Islet precursor cell (in vitro differentiated cells): ENCODE results near the gene ING3.

Source experiments
- DNase-seq: peaks from one replicate; pipeline ENCODE4 v3.0.0-alpha.2; 2018

The ING3 gene, protein sequence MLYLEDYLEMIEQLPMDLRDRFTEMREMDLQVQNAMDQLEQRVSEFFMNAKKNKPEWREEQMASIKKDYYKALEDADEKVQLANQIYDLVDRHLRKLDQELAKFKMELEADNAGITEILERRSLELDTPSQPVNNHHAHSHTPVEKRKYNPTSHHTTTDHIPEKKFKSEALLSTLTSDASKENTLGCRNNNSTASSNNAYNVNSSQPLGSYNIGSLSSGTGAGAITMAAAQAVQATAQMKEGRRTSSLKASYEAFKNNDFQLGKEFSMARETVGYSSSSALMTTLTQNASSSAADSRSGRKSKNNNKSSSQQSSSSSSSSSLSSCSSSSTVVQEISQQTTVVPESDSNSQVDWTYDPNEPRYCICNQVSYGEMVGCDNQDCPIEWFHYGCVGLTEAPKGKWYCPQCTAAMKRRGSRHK

DNA sequence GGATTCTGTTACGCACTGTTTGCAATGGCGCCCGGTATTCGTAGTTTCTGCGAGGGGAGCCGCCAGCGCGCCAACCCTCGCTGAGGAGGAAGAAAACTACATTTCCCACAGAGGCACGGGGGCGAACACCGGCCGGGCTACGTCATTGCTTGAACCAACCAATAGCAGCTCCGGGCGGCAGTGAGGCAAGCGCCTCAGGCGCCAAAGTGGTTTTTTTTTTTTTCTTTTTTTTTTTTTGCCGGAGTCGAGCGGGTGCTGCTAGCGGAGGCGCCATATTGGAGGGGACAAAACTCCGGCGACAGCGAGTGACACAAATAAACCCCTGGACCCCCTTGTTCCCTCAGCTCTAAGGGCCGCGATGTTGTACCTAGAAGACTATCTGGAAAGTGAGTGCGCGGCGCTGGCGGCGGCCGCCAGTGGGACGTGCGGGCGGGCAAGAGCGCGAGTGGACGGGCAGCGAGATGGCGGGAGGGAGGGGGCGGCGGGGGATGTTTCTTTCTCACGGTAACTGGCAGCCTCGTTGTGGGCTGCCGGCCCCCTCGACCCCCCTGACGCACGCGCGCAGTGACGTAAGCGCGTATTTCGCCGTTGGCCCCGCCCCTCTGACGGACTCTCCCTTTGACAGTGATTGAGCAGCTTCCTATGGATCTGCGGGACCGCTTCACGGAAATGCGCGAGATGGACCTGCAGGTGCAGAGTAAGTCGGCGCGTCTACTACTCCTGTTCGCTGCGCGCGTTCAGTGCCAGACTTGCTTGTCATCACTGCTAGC is at the start of gene ING3:
Gene ING3 (plus strand): TSS at position 239 of the 770 bp plus-strand sequence. CDS start 120 bp downstream, at position 359.
- DNase-seq = peak; percentile 99

DNA sequence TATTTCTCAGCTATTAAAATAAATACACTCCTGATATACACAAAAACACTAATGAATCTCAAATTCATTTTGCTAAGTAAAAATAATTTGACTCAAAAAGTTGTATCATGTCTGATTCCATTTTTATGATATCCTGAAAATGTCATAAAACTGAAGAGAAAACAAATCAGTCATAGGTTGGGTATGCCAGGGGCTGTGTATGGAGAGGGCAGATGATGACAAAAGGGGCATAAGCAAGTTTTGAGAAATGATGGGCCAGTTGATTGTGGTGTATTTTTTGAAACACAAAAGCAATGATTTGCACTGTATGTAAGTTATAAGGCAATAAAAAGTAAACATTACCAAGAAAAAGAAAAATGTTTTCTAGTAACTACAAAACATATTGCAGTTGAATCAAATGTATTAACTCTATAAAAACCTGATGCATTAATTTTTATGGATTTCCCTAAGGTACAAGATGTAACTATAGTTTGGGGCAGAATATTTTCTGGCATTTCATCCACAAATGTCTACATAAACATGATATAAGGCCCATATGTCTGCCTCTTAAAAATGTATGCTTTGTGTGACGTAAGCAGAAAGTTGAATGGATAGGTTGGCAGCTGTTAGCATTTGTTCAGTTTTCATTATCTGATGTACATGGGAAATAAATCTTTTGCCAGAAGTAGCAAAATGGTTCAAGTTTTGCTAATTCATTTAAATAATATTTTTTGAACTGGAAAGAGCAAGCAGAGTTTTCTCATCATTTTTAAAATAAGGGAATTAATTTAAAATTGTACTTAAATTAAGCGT is 35.1 kb upstream of the ING3 start:
- DNase-seq = no peak

DNA sequence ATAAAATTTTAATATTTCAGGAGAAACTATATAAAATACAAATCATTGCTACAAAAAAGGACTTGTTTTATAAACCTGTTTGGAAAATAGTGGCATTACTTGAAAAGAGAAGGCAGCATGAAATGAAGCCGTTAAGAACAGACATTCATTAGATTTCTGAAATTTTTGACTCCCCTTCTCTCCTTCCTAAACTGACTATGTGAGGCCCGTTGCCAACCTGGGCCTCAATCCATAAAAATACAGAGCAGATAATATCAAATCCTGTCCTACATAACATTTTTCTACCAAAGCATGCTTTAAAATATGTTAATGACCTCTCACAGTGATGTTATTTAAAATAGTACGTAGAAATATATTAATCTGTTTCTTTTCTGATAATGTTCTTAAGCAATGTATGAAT is 34.5 kb upstream of the ING3 start:
- DNase-seq = no peak

DNA sequence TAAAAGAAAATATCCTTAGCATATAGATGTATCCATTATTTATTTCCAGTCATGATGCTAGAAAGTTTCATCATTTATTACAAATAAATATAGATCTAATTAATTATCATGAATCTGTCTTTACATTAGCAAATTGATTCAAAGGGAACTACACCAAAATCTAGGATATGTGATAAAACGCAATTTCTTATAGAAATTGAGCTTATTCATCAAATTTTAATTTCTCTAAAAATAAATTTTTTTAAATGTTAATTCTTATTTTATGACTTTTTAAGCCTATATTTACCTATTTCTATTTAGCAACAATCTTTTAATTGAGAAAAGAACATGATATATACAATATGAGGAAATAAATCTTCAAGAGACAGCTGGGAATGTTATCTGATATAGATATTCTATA is 34.0 kb upstream of the ING3 start:
- no peak for DNase-seq

DNA sequence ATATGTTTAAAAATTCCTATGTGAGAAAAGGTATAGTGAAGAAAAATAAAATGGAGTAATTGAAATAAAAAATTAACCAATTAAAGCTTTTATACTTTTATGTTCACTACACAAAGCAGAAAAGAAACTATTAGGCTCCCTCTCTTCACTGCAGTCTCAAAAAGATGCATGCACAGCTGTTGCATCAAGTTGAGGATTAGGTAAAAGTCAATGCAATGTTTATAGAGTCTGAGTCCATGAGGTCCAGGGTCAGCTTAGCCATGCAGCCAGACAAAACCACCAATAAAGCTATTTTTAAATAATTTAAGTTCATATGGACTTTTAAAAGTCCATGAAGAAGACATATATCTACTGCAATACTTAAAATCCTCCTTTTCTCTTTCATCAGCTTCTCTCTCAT is 31.1 kb upstream of the ING3 start:
- DNase-seq = no peak

DNA sequence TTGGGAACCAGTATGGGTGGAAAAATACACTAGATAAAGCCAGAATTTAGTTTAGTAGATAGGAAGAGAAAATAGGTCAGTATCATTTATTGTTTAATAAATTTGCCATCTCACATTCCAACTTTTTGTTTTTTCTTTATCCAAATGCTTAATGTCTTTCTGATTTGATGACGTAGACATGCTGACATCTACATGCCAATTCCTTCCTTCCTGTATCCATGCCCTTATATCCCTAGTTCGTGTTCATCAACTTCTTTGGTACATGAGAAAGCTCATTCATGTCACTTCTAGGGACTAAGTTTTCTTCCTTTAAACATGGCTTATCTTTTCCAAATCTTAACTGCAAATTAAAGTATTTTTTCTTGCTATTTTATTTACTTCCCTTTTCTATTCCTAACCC is 30.5 kb upstream of the ING3 start:
- no peak for DNase-seq

DNA sequence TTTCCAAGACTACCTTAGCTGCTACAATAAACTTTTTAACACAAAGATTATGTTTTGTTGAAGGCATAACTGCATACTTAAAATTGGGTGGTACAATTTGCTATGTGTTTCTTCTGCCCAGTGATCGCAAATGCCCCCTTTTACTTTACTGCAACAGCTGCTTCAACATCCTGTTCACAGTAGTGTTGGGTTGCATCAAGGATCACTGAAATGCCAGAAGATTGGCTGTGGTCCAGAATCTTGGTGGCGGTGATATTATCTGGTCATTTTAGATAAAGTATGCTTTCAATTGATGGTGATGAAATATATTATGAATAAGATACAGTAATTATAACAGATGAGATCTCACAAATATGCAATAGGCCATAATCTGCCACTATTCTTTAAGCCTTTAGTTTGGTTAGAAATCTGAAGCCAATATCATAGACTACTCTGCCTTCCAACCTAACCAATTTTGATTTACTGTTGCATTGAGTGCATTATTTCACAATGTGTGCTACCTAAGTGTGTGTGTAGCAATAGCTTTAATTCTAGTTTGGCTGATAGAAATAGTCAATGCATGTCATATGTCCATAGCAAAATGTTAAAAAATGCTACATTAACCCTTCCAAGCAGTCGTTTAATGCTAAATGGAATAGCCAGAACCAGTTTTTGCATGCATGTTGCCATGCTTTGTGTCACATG is 29.8 kb upstream of the ING3 start:
- DNase-seq = no peak

DNA sequence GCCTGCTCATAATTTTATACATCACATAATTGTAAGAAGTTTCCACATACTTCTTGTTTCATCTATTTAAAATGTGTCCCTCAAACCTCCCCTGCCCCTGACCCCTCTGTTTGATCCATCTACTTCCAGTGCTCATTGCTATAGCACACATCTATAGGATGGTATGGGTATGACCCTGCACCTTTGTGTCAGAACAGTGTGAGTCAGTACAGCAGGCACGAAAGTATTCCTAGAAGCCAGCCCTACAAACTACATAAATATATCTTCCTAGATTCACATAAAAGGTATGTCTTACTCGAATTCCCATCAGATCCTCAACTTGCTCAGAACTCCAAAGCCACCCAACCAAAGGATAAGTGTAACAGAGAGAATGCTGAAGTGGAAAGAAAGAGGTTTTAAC is 25.7 kb upstream of the ING3 start:
- DNase-seq = no peak

DNA sequence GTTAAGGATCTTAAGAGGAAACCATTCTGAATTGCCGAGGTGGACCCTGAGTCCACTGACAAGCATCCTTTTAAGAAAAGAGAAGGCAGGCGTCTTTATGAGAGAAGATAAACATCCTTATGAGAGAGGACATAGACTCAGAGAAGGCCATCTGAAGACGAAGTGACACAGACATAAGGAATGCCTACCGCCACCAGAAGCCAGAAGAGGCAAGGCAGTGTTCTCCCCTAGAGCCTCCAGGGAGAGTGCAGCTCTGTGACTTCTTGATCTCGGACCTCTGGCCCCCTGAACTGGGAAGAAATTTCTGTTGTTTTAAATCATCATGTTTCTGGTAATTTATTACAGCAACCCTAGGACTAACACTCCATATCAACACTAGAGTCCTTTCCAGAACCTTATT is 25.2 kb upstream of the ING3 start:
- peak; percentile 70 for DNase-seq

DNA sequence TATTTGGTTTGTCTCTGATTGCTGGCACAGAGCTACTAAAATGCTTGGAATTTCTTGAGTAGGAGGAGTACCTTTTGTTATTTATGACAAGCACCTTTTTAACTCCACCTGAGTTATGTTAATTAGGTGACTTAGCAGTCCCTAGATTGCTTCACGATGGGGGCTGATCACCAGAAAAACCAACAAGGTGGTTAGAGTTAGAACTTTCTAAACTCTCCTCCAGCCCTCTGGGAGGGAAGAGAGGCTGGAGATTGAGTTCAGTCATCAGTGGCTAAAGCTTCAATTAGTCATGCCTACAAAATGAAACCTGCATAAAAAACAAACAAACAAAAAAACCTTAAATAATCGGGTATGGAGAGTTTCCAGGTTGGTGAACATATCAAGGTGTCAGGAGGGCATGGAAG is 23.6 kb upstream of the ING3 start:
- no peak for DNase-seq

DNA sequence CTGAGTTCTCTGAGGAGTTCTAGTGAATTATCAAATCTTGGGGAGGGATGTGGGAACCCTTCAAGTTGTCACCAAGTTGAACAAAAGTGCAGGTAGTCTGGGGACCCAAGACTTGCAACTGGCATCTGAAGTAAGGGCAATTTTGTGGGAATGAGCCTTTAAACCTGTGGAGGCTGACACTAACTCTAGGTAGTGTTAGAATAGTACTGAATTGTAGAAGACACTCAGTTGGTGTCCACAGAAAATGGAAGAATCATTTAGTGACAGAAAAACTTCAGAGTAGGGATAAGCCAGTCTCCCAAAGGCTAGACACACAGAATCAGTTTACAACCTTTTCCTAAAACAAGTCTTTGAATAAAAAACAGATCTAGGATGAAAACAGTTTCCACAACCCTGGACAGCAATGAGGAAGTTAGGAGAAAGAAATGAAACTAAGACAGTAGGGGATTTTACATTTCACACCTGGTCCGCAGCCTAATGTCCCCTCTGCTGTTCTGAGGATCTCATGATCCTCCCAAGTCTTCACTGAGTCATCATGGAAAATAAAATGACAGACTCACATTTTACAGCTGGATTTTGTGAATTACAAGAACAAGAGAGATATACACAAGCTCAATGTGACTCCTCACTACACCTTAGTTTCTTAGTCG is 23.0 kb upstream of the ING3 start:
- no peak for DNase-seq

DNA sequence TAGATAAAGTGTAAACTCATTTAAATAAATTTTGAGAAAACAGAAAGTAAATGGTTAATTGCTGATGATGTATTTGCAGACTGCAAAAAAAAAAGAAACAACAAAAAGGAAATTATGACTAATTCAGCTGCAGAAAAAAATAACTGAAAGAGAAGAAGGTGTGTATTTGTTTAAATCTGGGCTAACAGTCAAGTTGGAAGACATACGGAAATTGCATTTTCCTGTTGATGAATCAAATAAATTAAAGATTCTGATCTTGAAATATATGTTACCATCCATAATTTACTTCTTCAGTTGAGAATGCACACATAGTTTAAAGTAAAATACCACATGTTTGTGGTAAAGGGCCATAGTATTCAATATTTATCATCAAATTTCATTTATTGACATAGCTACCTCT is 19.3 kb upstream of the ING3 start:
- DNase-seq = no peak

DNA sequence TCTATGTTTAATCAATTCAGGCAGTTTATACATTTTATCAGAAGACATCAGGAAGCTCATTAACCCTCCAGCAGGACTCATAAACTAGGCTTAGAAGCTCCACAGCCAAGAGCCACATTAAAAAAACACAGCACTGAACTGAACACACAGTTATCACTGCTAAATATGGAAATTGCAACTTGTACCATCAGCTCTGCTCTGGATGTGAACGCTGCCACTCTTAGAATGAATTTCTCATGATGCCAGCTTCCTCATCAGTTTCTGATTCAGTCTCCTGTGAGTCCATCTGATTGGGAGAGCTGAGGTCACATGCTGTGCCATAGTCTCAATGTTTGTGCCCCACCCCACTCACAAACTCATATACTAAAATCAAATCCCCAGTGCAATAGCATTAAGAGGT is 17.1 kb upstream of the ING3 start:
- DNase-seq = no peak

DNA sequence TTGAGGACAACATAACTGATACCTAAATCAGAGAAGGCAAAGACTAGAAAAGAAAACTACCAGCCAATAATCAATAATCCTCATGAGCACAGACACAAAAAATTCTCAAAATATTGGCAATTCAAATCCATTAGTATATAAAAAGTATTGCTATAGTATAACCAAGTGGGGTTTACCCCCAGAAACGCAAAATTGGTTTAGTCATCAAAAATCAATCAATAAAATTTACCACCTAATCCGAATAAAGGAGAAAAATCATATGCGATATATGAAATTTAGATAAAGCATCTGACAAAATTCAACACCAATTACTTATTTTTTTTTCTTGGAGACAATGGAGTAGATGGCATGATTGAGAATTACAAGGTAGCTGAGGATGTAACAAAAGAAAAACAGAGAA is 11.2 kb upstream of the ING3 start:
- DNase-seq = no peak

DNA sequence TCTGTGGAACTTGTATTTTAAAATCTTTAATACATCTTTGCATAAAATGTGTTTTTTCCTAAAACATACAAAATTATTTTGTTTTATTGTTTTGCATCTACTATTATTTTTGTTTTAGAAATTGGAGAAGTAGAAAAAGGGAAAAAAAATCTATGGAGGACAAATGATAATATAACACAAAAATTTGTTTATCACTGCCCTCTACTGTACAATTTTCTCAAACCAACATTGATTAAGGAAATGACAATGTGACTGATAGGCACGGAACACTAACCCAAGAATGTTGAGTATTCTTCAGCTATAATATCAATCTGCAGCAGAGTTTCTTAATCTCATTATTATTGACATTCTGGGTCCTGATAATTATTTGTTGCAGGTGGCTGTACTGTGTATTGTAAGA is 9.5 kb upstream of the ING3 start:
- no peak for DNase-seq

DNA sequence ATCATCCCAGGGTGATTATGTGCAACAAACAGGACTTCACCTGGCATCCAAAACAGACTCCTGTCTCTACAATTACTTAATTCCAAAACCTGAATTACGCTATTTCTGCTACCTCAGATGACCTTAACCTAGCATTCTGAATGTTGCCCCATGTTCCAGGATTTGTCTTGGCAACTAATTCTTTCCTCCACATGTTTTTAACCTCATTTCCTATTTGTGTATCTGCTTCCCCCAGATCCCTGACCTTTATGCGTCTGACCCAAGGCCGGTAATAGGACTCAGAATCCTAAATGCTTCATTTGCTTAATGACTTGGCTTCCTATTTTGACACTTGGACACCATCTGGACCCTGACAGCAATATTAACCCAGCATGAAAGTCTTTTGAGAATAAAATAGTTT is 8.7 kb upstream of the ING3 start:
- DNase-seq = no peak

DNA sequence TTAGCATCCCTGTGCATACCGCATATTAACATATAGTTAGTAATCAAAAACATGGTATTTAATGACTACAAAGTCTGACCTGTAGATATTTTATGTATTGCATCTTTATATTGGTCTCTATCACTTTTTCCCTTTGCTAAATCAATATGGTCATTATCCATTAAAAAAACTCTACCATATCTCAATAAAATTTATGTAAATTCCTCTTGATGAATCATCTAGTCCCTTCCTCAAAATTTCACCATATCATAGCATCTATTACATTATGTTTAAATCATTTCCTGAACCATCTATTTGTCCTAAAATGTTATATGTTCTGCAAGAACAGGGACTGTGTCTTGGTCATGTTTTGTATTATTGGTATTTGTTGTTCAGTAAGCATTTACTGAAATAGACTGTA is 7.7 kb upstream of the ING3 start:
- DNase-seq = no peak

DNA sequence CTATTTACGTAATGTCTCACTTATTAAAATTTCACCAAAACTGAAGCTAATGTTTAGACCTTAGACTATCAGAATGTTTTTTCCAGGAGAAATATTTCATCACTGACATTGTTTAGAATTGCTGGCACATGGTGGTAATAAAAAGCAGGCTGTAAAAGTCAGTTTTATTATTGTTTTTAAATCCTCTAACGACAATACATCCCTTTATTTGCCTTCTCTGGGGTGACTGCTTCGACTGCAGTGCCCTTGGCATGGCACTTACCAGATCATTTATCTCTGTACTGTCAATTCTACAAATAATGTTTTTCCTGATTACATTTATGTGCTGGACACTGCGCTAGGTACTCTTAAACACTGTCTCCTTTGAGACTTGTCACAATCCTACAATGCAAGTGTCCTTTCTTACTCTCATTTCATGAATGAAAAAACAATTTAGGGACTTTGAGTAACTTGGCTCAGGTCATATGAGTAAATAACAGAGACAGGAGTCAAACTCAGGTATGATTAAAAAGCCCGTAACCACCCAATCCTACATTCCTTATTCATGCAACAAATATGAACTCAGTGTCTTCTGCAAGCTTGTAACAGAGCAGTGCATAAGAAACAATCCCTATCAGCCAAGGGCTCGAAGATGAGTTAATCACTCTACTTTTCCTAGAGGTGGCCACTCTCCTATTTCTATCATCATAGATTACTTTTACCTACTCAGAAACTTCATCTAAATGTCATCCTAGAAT is 5.6 kb upstream of the ING3 start:
- DNase-seq = no peak

DNA sequence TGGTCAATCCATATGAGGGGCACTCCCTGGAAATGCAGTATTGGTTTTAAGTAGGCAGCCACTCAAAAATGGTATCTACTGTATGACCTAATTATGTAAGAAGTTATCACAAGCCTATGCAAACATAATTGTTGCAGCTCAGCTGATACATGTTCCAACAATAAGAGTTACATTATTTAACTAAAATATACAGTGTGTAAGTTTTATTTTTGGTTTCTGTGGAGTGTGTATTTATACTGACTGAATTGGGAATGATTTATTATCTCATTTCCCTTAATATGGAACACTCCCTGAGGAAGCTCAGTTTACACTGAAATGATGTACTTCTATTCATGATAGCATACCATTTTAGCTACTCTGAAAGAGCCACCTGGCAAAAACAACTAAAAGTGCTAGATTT is 2.6 kb upstream of the ING3 start:
- no peak for DNase-seq

DNA sequence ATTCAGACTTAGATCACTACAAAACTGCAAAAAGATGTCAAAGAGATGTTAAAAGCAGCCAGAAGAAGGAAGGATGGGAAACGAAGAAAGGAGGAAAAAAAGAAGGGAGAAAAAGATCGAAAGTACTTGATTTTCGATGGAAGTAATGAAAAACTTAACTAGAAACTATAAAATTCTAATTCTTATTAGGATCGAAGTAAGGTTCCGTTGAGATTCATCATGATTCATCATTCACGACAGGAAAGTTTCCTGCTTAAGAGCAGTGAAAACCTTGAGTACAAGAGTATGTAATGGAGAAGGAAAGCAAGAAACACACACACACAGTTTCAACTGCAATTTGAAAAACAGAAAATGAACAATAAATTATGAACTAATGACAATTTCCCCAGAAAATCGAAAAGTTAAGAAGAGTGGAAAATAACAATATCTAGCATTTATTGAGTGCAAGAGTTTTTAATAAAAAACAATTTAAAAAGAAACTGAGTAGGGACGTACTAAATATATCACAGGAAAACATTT is 1.1 kb upstream of the ING3 start:
- DNase-seq = no peak

DNA sequence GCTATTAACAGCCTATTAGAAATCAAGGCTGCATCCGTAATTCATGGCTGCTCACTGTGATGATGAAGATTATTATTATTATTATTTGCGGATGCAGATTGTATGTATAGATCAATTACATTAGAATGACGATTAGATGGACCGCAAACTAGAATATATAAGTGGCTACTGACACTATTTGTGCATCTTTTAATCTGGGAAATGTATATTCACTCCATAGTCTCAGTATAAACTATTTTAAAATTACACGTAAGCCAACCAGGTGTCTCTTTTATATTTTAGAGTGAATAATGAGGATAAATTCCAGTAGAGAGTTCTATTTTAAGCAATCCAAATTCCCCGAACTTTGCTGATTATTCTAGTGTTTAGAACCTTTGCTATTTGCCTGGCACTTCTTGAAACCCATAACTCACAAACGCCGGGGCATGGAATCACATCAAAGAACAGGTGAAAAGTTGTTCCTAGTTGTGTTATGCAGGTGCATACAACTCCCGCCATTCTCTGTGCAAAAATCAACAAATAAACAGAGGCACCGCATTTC is 509 bp upstream of the ING3 start:
- DNase-seq = no peak
